Ecto neural progenitor cell (in vitro differentiated cells): ENCODE results near the gene NAA25.
"Not testable (repeated sequence)": the region's sequence is repeated elsewhere in the genome, so short reads cannot be mapped to it uniquely, and the experiment has no call there.

ENCODE experiments used
- DNase-seq: peaks from one replicate; pipeline ENCODE4 v3.0.0-alpha.2; 2018; ENCODE audit warnings: low spot score

The NAA25 gene

DNA sequence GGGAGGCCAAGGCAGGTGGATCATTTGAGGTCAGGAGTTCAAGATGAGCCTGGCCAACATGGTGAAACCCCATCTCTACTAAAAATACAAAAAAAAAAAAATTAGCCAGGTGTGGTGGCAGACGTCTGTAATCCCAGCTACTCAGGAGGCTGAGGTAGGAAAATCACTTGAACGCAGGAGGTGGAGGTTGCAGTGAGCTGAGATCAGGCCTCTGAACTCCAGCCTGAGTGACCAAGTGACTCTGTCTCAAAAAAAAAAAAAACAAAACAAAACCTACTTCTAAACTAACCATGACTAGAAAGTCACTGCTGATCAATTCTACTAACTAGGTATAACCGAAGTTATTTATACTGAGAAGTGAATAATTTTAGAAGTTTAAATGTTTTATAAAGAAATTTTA is 99.0 kb downstream of the NAA25 start:
- DNase-seq = not testable (repeated sequence)

GRCh38 chr12:112008918-112009317 is 99.7 kb downstream of the NAA25 start:
- DNase-seq = no peak

GRCh38 chr12:112007945-112008344 is 100.6 kb downstream of the NAA25 start:
- DNase-seq = no peak

GRCh38 chr12:112005419-112006395 is 102.9 kb downstream of the NAA25 start:
- no peak for DNase-seq

- no peak for DNase-seq
Observed at GRCh38 chr12:112004041-112004440, 104.5 kb downstream of the NAA25 start.

DNA sequence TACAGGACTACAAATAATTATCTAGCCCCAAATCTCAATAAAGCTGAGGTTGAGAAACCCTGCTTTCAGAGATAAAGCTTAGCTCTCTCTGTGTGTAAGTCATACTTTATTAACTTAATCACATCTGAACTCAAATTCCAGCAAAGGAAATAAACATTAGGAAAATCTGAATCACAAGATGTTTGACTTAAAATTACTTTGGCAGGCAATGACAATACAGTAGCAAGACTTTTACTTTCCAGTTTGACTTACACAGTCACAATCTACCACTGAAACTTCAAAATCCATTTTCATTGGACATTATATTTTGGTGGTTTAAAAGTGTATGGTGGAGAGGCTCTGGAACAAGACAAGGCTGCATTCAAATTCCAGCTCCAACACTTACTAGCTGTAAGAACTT is 107.0 kb downstream of the NAA25 start:
- DNase-seq = no peak

- no peak for DNase-seq
Observed at GRCh38 chr12:112000820-112001219, 107.8 kb downstream of the NAA25 start.

DNA sequence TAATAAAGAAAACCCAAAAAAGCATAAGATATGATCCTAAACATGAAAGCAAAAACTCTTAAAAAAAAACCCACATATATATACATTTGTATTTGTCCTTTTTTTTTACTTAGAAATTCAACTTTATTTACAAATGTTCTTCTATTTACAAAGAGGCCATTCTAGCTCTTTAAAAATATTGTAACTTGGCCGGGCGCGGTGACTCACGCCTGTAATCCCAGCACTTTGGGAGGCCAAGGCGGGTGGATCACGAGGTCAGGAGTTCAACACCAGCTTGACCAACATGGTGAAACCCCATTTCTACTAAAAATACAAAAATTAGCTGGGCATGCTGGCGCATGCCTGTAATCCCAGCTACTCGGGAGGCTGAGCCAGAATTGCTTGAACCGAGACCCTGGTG is 109.5 kb downstream of the NAA25 start:
- DNase-seq = not testable (repeated sequence)

GRCh38 chr12:111998015-111998414 is 110.6 kb downstream of the NAA25 start:
- no peak for DNase-seq

GRCh38 chr12:111997300-111997699 is 111.3 kb downstream of the NAA25 start:
- no peak for DNase-seq

DNA sequence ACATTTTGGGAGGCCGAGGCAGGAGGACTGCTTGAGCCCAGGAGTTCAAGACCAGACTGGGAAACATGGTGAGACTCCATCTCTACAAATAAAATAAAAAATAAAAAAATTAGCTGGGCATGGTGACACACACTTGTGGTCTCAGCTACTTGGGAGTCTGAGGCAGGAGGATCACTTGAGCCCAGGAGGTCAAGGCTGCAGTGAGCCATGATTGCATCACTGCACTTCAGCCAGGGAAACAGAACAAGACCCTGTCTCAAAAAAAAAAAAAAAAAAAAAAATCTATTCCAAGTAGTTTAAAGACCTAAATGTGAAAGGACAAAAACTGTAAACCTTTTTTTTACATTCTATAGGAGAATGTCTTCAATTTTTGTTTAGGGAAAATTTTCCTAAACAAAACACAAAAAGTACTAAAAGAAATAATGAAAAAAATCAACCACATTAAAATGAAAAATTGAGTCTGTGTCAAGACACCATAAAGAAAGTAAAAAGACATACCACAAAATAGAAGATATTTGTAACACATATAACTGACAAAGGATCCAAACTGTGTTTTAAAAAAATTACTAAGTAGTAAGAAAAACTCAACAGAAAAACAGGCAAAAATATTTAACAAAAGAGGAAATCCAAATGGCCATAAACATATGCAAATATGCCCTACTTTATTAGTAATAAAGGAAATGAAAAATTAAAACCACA is 112.7 kb downstream of the NAA25 start:
- no peak for DNase-seq

GRCh38 chr12:111994211-111995111 is 114.1 kb downstream of the NAA25 start:
- not testable (repeated sequence) for DNase-seq

DNA sequence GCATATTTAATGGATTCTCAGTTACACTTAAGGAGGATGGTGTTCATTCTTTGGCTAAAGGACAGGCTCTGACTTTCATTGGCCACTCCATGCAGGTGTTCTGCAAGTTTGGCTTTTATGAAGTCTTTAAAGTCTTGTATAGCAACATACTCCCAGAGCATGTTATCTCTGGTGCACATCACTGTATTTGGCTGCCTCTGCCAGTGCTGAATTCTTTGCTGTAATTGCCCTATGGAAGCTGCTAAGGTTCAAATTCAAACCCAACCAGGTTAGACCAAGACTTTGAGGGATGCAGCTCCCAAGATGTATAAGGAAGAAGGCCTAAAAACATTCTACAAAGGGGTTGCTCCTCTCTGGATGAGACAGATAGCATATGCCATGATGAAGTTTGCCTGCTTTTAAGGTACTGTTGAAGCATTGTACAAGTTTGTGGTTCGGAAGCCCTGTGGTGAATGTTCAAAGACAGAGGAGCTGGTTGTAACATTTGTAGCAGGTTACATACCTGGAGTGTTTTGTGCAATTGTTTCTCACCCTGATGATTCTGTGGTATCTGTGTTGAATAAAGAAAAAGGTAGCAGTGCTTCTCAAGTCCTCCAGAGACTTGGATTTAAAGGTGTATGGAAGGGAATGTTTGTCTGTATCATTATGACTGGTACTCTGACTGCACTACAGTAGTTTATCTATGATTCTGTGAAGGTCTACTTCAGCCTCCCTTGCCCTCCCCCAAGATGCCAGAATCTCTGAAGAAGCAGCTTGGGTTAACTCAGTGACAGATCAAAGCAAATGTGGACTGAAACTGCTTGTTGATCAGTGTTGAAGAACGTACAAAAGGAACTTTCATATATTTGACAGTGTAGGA is 115.1 kb downstream of the NAA25 start:
- DNase-seq = no peak

DNA sequence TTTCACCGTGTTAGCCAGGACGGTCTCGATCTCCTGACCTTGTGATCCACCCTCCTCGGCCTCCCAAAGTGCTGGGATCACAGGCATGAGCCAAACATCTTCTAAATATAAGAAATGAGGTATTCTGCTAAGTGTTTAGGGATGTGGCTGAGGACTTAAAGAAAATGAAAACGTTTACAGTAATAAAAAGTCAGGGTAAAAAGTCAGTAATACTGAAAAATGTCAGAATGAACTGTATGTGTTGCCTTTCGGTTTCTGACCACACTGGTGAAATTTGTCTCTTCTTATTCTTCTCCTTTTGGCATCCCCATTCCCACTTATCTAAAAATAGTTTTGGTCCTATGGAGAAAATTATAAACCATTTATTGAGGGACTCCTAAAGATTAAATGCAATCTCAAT is 116.1 kb downstream of the NAA25 start:
- DNase-seq = no peak

DNA sequence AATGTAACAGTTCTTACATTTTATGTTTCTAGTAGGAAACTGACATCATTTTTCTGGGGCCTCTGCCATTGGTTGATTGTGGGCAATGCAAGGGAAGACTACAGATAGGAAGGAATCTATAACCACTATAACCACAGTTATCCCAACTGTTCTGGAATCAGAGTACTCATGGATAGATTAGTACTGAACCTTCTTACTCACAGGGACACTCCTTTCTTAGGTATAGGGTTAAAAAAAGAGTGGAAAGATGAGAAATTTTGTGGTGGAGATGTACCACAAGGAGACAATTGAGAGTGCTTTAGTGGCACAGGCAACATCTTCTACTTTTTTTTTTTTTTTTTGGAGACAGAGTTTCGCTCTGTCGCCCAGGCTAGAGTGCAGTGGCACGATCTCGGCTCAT is 116.6 kb downstream of the NAA25 start:
- no peak for DNase-seq

DNA sequence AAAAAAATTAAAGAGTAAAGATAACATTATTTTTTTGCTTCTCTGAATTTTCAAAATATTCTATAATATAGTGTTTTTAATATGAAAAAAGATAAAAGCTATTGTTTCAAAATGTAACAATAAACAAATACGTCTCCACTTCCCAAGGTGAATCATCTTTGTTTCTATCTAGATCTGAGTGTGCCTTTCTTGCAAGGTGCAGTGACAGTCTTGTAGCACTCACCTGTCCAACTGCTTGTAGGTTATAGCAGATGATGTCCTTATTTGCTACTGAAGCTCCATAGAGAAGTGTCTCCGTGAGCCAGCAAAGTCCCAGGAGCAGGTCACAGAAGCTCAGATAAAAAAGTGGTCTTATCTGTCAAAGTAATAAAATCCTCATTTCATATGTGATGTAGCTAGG is 117.0 kb downstream of the NAA25 start:
- DNase-seq = no peak

GRCh38 chr12:111984820-111985219 is 123.8 kb downstream of the NAA25 start:
- no peak for DNase-seq

DNA sequence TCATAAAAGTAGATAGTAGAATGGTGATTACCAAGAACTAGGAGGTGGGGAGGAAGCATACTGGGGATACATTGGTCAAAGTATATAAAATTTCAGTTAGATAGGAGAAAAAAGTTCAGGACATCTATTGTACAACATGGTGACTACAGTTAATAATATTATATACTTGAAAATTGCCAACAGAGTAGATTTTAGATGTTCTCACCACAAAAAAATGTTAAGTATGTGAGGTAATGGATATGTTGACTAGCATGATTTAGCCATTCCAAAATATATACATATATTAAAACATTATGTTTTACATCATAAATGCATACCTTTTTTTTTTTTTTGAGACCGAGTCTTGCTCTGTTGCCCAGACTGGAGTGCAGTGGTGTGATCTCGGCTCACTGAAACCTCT is 126.6 kb downstream of the NAA25 start:
- no peak for DNase-seq

DNA sequence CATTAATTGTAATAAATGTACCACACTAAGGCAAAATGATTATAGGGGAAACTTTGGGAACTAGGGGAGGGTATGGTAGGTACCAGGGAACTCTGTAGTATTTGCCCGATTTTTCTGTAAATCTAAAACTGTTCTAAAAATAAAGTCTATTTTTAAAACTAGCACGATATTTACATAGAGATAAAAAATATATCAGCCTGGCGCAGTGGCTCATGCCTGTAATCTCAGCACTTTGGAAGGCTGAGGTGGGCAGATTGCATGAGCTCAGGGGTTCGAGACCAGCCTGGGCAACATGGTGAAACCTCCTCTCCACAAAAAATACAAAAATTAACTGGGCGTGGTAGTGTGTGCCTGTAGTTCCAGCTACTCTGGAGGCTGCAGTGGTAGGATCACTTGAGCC is 128.0 kb downstream of the NAA25 start:
- no peak for DNase-seq

DNA sequence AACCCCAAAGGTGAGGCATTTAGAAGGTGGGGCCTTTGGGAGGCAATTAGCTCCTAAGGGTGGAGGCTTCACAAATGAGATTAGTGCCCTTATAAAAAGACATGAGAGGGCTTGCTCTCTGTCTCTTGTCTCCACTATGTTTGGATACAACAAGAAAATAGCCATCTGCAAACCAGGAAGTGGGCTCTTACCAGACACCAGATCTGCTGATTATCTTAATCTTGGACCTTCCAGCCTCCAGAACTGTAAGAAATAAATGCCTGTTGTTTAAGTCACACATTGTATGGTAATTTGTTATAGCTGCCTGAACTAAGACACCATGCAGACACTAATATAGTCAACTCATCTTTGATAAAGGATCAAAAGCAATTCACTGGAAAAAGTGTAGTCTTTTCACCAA is 130.0 kb downstream of the NAA25 start:
- no peak for DNase-seq

GRCh38 chr12:111976860-111977259 is 131.7 kb downstream of the NAA25 start:
- no peak for DNase-seq
